NCI-H1092 treated with DMSO at 0.1 percent for 48 hours (cell line): ENCODE results near the gene MON2.
A peak's percentile ranks its signal among the peaks of the same experiment; 100 is the strongest.
"Not testable (repeated sequence)": the region's sequence is repeated elsewhere in the genome, so short reads cannot be mapped to it uniquely, and the experiment has no call there.

Experiments
- DNase-seq: peaks from one replicate; lab custom pipeline; 2025; lab: John Stamatoyannopoulos, UW

MON2 gene

DNA sequence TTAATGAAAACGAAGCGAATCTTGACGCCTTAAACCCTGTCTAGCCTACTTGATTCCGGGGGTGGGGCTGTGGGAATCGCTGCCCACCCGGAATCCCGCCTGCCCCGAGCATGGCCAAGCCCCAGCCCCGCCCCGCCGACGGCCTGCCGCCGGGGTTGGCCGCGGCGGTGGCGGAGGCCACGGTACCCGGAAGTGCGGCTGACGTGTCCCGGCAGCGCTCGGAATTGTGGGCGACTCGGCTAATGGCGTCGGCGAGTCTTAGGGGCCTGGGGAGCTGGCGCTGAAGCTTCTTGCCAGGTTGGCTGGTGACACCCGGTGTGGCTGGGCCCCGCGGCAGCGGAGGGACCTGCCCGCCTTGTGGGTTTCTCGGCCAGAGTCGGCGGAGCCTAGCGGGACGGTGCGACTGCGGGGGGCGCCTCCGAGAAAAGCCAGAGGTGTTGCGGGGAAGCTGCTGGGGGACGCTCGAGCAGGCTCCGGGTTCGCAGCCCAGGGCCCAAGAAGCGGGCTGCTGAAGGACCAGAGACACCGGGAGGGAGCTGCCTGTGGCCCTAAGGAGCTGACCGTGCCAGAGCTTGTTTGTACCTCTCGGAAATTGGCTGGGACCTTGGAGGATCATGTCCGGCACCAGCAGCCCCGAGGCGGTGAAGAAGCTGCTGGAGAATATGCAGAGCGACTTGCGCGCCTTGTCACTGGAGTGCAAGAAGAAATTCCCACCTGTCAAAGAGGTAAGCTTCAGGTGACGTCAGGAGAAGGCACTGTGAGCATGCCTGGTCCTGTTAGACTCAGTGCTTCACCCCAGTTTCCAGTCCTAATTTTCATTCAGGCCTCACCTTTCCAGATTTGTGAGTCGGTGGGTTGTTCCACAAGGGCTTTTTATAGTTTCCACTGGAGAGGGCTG is at the start of gene MON2:
Gene MON2, plus strand, starts transcription at position 233 of the 898 bp plus-strand sequence. Its CDS starts 382 bp downstream, at position 615.
- DNase-seq = peak; percentile 57

GRCh38 chr12:62426089-62426488 is 40.5 kb upstream of the MON2 start:
- DNase-seq = no peak

GRCh38 chr12:62429457-62429856 is 37.2 kb upstream of the MON2 start:
- no peak for DNase-seq

GRCh38 chr12:62434494-62435302 is 31.9 kb upstream of the MON2 start:
- DNase-seq = no peak

DNA sequence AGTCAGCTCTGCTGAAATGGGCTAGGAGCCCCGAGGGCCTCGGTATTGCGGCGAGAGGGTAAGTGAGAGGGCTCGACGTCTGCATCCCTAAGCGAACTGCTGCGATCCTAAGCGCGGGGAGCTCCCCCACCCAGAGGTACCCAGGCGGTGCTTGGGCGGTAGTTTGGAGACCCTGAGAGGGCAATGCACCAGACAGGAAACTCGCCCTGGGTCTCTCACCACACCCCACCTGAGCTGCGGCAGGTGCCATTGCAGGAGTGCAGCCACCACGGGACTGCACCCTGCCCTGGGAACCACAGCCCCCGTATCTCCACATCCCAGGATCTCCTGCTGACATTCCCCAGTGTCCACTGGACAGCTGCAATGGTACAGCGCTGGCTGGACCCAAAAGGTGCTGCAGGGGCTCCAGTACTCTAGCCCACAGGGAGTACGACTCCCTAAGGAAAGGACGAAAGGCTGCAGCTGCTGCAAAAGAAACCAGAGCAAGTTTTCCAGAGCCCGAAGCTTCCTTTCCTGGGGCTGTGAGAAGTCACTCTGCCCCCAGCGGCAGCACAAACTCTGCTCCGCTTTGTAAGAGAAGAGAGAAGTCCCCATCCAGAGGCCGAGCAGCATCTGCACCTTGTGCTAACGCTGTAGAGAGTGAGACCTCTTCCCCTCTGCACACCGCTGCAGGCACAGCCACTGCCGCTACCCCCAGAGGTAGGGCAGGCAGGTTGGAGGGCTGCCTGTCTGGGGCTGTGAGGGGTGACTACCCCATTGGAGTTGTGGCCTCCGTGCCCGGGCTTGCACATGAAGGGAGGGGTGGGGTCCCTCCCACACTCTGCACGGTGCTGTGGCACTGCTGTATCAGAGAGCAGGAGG is 31.1 kb upstream of the MON2 start:
- peak; percentile 4 for DNase-seq

- no peak for DNase-seq
Measured at GRCh38 chr12:62436164-62436503, 30.5 kb upstream of the MON2 start.

- peak; percentile 5 for DNase-seq
Measured at GRCh38 chr12:62438098-62438692, 28.4 kb upstream of the MON2 start.

- no peak for DNase-seq
Measured at GRCh38 chr12:62446754-62447452, 19.7 kb upstream of the MON2 start.

- DNase-seq = no peak
Measured at GRCh38 chr12:62448436-62448835, 18.2 kb upstream of the MON2 start.

DNA sequence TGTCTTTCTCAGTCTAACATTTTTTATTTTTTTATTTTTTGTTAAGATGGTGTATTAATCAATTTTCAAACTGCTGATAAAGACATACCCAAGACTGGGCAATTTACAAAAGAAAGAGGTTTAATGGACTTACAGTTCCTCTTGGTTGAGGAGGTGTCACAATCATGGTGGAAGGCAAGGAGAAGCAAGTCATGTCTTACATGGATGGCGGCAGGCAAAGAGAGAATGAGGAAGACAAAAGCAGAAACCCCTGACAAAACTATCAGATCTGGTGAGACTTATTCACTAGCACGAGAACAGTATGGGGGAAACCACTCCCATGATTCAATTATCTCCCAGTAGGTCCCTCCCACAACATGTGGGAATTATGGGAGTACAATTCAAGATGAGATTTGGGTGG is 11.2 kb upstream of the MON2 start:
- not testable (repeated sequence) for DNase-seq

DNA sequence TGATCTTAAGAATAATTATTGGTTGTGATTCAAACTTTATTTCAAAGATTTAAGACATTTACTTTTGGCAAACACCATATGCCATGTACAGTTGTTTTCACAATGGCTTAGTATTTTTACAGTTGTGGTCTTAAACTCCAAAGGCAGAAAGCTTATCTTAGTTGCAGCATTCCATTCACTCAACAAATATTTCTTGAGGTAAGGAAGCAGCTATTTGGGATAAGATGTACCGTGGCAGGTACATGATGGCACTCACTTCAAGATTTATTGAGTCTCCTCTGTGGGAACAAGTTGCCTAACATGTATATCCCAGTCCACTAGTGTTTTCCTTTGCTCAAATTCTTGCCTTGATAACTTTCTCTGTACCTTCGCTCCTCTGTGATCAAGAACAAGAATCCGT is 8.0 kb upstream of the MON2 start:
- DNase-seq = no peak

GRCh38 chr12:62459976-62460375 is 6.7 kb upstream of the MON2 start:
- DNase-seq = no peak

GRCh38 chr12:62461171-62461837 is 5.3 kb upstream of the MON2 start:
- DNase-seq = not testable (repeated sequence)

- not testable (repeated sequence) for DNase-seq
Measured at GRCh38 chr12:62463252-62463651, 3.4 kb upstream of the MON2 start.

DNA sequence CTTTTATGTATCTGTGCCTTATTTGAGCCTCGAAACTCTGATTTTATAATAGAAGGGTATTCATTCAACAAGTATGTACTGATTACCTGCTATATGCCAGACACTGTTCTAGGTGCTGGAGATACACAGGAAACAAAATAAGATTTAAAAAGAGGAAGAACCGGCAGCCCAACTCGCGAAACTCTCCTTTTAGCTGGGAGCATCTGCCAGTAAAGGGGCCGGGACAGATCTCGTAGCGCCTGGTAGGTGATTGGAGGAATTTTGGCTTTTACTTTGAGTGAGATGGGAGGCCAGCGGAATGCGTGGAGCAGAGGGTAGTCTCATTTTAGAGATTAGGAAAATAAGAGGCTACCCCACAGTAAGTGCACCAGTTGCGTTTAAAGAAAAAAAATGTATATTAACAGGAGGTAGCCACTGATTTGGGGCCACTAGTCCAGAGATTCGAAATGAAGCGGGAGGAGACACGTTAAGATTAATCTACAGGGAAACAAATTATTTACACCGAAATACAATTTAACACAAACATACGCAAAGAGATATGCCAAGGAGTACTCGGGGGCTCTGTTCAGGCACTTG is 520 bp upstream of the MON2 start:
- peak; percentile 21 for DNase-seq

DNA sequence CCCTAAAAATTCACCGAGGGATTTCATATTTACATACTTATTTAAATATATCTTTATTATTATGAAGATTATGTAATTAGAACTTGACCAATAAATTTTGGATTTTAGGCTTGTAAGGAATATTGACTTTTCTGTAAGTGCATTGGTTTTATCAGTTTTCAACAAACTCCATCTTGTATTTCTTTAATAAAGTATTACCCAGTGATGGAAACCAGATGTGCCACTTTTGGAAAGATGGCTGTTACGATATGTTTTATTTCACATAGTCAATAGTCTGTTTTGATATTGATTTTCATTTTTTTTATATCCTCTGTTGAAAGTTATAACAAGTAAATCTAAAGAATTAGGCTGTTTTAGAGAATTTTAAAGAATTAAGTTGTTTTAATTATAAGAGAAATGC is 1.8 kb downstream of the MON2 start:
- DNase-seq = no peak

- DNase-seq = no peak
Measured at GRCh38 chr12:62468935-62469334, 2.3 kb downstream of the MON2 start.

DNA sequence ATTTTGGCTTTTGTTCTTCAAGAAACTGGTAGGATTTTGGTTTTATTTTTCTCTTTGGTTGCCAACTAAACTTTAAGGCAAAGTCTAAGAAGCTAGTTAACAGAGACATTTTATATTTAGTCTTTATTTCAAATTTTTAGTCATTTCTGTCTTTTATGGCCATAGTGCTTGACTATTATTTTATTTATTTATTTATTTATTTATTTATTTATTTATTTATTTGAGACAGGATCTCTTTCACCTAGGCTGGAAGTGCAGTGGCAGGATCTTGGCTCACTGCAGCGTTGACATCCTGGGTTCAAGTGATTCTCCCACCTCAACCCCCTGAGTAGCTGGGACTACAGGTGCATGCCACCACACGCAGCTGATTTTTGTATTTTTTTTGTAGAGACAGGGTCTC is 3.1 kb downstream of the MON2 start:
- DNase-seq = no peak

GRCh38 chr12:62471734-62472133 is 5.1 kb downstream of the MON2 start:
- DNase-seq = no peak

DNA sequence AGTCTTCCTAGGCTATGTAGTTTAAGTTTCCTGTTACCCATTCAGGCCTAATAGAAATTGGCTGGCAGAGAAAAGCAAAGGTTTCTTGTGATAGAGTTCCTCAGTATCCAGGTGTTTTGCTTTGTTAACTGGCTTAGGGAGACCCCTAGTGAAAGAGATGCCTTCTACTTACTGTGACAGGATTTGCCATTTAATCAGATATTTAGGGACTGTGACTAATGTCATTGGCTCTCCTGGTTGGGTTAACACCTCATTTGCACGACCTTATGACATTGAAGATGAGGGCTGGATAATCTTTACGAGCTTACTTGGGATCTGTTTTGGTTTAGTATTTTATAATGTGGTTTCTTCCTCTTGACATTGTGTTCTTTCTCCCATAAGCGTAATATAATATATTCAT is 5.8 kb downstream of the MON2 start:
- DNase-seq = no peak
